GM23338 (cell line): ENCODE results near the gene RASSF1. TPM values are rescaled to one million over a fixed set of nuclear protein-coding genes. Genes with fewer than 3 reads are reported as not detected.

ENCODE experiments used
- ATAC-seq: fragments of 200-7000 bp; cut with Tn5 transposase; 3 replicates; pipeline ENCODE4 v1.9.1; 2020
- DNase-seq: peaks from one replicate; pipeline ENCODE4 v3.0.0-alpha.2; 2015; ENCODE audit warnings: low spot score
- H2AFZ ChIP-seq: fragments of 200-600 bp; sonication (generic); 2 replicates; pipeline ENCODE4 v1.8.0; 2016; ENCODE audit warnings: antibody characterized with exemption, mild to moderate bottlenecking, moderate library complexity
- H3F3A ChIP-seq: fragments of 200-600 bp; sonication (generic); replicated peaks from 2 replicates; pipeline ENCODE4 v1.8.0; 2017; ENCODE audit warnings: antibody characterized with exemption, mixed run types, low read depth
- H3K27ac ChIP-seq: fragments of 200-600 bp; sonication (generic); 2 replicates; pipeline ENCODE4 v1.6.1; 2016; ENCODE audit warnings: low read depth
- H3K27me3 ChIP-seq: fragments of 200-600 bp; sonication (generic); 2 replicates; pipeline ENCODE4 v1.8.0; 2016; ENCODE audit warnings: mild to moderate bottlenecking, mixed run types, moderate library complexity; ENCODE audit not compliant: insufficient read depth
- H3K36me3 ChIP-seq: fragments of 200-600 bp; sonication (generic); 2 replicates; pipeline ENCODE4 v1.8.0; 2016; ENCODE audit warnings: mild to moderate bottlenecking; ENCODE audit not compliant: insufficient read depth
- H3K4me1 ChIP-seq: fragments of 200-600 bp; sonication (generic); 2 replicates; pipeline ENCODE4 v1.8.0; 2016; ENCODE audit warnings: mild to moderate bottlenecking, moderate library complexity; ENCODE audit not compliant: insufficient read depth
- H3K4me2 ChIP-seq: fragments of 200-600 bp; sonication (generic); 2 replicates; pipeline ENCODE4 v1.7.1; 2017; ENCODE audit warnings: mixed run types
- H3K4me3 ChIP-seq: fragments of 200-600 bp; sonication (generic); 2 replicates; pipeline ENCODE4 v1.6.1; 2016; ENCODE audit warnings: mixed run types
- H3K79me2 ChIP-seq: fragments of 200-600 bp; sonication (generic); replicated peaks from 2 replicates; pipeline ENCODE4 v1.8.0; 2017; ENCODE audit warnings: mild to moderate bottlenecking; ENCODE audit not compliant: insufficient read depth
- H3K9me2 ChIP-seq: fragments of 200-600 bp; sonication (generic); 2 replicates; pipeline ENCODE4 v1.8.0; 2017; ENCODE audit not compliant: insufficient read depth
- H4K20me1 ChIP-seq: fragments of 200-600 bp; sonication (generic); replicated peaks from 2 replicates; pipeline ENCODE4 v1.8.0; 2017; ENCODE audit warnings: mild to moderate bottlenecking; ENCODE audit not compliant: insufficient read depth
- H3K27ac Mint-ChIP-seq: 2 replicates; pipeline ENCODE4 v1.8.0; 2020; ENCODE audit warnings: inconsistent platforms, mild to moderate bottlenecking, moderate library complexity, mixed read lengths
- H3K27me3 Mint-ChIP-seq: 3 replicates; pipeline ENCODE4 v1.8.0; 2022; ENCODE audit warnings: low read depth, mild to moderate bottlenecking, moderate library complexity, mixed read lengths, inconsistent platforms; ENCODE audit not compliant: insufficient read depth, poor library complexity
- H3K36me3 Mint-ChIP-seq: 3 replicates; pipeline ENCODE4 v1.8.0; 2021; ENCODE audit warnings: low read depth, mild to moderate bottlenecking, inconsistent platforms, moderate library complexity, mixed read lengths
- H3K4me1 Mint-ChIP-seq: 3 replicates; pipeline ENCODE4 v1.8.0; 2020; ENCODE audit warnings: mild to moderate bottlenecking, inconsistent platforms, mixed read lengths
- H3K4me3 Mint-ChIP-seq: 3 replicates; pipeline ENCODE4 v1.8.0; 2021; ENCODE audit warnings: moderate library complexity, mild to moderate bottlenecking, inconsistent platforms, mixed read lengths
- H3K9me3 Mint-ChIP-seq: 3 replicates; pipeline ENCODE4 v1.8.0; 2020; ENCODE audit warnings: moderate library complexity, mild to moderate bottlenecking, inconsistent platforms, mixed read lengths
- CREB1 ChIP-seq: fragments of 250-450 bp; sonication (Bioruptor Pico); IDR thresholded peaks from 2 replicates; pipeline ENCODE4 v1.5.0; 2020; ENCODE audit warnings: low read depth, mild to moderate bottlenecking, moderate library complexity
- EZH2 ChIP-seq: fragments of 200-600 bp; sonication (generic); IDR thresholded peaks from one replicate; pipeline ENCODE4 v1.8.0; 2017; ENCODE audit warnings: antibody characterized with exemption, mild to moderate bottlenecking, low read depth; ENCODE audit not compliant: unreplicated experiment
- EZH2phosphoT487 ChIP-seq: fragments of 200-600 bp; sonication (generic); IDR thresholded peaks from one replicate; pipeline ENCODE4 v1.8.1; 2018; ENCODE audit warnings: antibody characterized with exemption; ENCODE audit not compliant: unreplicated experiment
- JUNB ChIP-seq: IDR thresholded peaks from one replicate; pipeline ENCODE4 v1.6.1; 2016; ENCODE audit warnings: antibody characterized with exemption; ENCODE audit not compliant: unreplicated experiment
- NANOG ChIP-seq: IDR thresholded peaks from 2 replicates; pipeline ENCODE4 v1.6.1; 2016; ENCODE audit warnings: antibody characterized with exemption, borderline replicate concordance
- POLR2AphosphoS5 ChIP-seq: IDR thresholded peaks from 2 replicates; pipeline ENCODE4 v1.6.1; 2016; ENCODE audit warnings: antibody characterized with exemption, low read depth
- STAT1 ChIP-seq: IDR thresholded peaks from one replicate; pipeline ENCODE4 v1.6.1; 2016; ENCODE audit warnings: antibody characterized with exemption; ENCODE audit not compliant: unreplicated experiment
- ZNF114 ChIP-seq: fragments of 250-450 bp; sonication (Bioruptor Pico); IDR thresholded peaks from 2 replicates; pipeline ENCODE4 v1.5.0; 2020; ENCODE audit warnings: mild to moderate bottlenecking, moderate library complexity
- ZNF331 ChIP-seq: fragments of 250-450 bp; sonication (Bioruptor Pico); IDR thresholded peaks from 2 replicates; pipeline ENCODE4 v1.5.0; 2020; ENCODE audit warnings: low read depth, mild to moderate bottlenecking, moderate library complexity
- polyA plus RNA-seq: library from polyadenylated mRNA; unstranded; fragments of >200 nt; fragmentation: Nextera tagmentation; extraction: Ambion mirVana; gene quantifications from 2 replicates; pipeline ENCODE4 v1.2.1, GENCODE V29; 2016
- total RNA-seq: library from RNA; depleted of rRNA; stranded (reverse); fragments of >200 nt; shearing (Covaris generic); gene quantifications from 2 replicates; pipeline ENCODE4 v1.2.3, GENCODE V29; 2014
- TF ChIP-seq, protein P1 (sequence below), 2 experiments: fragments of 200-600 bp in 1 of 2; sonication (generic) in 1 of 2; conservative IDR thresholded peaks; 2 replicates each; pipeline versions ENCODE4 v1.5.1 to v1.6.1; 2016 to 2017; ENCODE audit warnings: antibody characterized with exemption in 2 of 2, low read depth in 2 of 2, mild to moderate bottlenecking in 2 of 2, moderate library complexity in 1 of 2
- TF ChIP-seq, protein P2 (sequence below): IDR thresholded peaks from one replicate; pipeline ENCODE4 v1.6.1; 2018; ENCODE audit warnings: antibody characterized with exemption; ENCODE audit not compliant: unreplicated experiment
- TF ChIP-seq, protein P3 (sequence below): fragments of 250-450 bp; sonication (Bioruptor Pico); IDR thresholded peaks from 2 replicates; pipeline ENCODE4 v1.5.0; 2020; ENCODE audit warnings: mild to moderate bottlenecking, moderate library complexity
- TF ChIP-seq, protein P4 (sequence below): IDR thresholded peaks from 2 replicates; pipeline ENCODE4 v1.6.1; 2016; ENCODE audit warnings: antibody characterized with exemption

Gene RASSF1
- total and polyA plus RNA-seq, 2 experiments from 2014 or later, result 9.6 to 15.7 TPM

DNA sequence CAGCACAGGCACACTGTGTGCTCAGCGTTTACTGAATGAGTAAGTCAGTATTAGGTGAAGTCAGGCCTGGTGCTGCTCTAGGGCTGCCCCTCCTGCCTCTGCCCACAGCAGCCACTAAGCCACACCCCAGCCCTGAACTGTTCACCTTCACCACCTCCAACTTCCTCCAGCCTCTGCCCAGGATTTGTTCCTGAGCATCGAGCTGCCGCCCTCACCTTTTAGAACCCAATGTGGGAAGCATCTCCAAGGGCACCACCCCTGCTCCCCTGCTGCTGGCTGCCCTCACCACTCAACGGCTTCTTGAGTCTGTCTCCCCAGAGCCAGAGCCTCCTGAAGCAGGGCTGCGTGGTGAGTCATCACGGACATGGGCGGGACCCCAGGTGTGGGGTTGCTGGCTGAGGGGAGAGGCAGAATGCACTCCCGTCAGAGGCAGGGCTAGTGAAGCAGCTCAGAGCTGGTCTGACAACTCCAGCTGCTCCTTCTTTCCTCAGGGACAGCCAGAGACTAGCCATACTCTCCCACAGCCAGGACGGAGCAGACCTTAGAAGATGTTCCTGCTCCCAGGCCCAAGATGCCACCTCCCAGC is 23.9 kb downstream of the RASSF1 start:
- H2AFZ ChIP-seq, result no peak overlapping the region
- no peaks in the 10 kb centered on the region for H3K27me3 ChIP-seq
- TF ChIP-seq JUNB, result no peak
- no peak for TF ChIP-seq POLR2AphosphoS5
- TF ChIP-seq CREB1 (CRISPR knock-in tag), result no peak
- no peak for TF ChIP-seq ZNF114
- TF ChIP-seq, protein P1, sequence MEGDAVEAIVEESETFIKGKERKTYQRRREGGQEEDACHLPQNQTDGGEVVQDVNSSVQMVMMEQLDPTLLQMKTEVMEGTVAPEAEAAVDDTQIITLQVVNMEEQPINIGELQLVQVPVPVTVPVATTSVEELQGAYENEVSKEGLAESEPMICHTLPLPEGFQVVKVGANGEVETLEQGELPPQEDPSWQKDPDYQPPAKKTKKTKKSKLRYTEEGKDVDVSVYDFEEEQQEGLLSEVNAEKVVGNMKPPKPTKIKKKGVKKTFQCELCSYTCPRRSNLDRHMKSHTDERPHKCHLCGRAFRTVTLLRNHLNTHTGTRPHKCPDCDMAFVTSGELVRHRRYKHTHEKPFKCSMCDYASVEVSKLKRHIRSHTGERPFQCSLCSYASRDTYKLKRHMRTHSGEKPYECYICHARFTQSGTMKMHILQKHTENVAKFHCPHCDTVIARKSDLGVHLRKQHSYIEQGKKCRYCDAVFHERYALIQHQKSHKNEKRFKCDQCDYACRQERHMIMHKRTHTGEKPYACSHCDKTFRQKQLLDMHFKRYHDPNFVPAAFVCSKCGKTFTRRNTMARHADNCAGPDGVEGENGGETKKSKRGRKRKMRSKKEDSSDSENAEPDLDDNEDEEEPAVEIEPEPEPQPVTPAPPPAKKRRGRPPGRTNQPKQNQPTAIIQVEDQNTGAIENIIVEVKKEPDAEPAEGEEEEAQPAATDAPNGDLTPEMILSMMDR (conservative IDR thresholded peaks at IDR 0.05; ENCODE audit: low read depth in 2 of 2), result no peak
- TF ChIP-seq, protein P2, sequence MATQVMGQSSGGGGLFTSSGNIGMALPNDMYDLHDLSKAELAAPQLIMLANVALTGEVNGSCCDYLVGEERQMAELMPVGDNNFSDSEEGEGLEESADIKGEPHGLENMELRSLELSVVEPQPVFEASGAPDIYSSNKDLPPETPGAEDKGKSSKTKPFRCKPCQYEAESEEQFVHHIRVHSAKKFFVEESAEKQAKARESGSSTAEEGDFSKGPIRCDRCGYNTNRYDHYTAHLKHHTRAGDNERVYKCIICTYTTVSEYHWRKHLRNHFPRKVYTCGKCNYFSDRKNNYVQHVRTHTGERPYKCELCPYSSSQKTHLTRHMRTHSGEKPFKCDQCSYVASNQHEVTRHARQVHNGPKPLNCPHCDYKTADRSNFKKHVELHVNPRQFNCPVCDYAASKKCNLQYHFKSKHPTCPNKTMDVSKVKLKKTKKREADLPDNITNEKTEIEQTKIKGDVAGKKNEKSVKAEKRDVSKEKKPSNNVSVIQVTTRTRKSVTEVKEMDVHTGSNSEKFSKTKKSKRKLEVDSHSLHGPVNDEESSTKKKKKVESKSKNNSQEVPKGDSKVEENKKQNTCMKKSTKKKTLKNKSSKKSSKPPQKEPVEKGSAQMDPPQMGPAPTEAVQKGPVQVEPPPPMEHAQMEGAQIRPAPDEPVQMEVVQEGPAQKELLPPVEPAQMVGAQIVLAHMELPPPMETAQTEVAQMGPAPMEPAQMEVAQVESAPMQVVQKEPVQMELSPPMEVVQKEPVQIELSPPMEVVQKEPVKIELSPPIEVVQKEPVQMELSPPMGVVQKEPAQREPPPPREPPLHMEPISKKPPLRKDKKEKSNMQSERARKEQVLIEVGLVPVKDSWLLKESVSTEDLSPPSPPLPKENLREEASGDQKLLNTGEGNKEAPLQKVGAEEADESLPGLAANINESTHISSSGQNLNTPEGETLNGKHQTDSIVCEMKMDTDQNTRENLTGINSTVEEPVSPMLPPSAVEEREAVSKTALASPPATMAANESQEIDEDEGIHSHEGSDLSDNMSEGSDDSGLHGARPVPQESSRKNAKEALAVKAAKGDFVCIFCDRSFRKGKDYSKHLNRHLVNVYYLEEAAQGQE, result no peak
- TF ChIP-seq, protein P3, sequence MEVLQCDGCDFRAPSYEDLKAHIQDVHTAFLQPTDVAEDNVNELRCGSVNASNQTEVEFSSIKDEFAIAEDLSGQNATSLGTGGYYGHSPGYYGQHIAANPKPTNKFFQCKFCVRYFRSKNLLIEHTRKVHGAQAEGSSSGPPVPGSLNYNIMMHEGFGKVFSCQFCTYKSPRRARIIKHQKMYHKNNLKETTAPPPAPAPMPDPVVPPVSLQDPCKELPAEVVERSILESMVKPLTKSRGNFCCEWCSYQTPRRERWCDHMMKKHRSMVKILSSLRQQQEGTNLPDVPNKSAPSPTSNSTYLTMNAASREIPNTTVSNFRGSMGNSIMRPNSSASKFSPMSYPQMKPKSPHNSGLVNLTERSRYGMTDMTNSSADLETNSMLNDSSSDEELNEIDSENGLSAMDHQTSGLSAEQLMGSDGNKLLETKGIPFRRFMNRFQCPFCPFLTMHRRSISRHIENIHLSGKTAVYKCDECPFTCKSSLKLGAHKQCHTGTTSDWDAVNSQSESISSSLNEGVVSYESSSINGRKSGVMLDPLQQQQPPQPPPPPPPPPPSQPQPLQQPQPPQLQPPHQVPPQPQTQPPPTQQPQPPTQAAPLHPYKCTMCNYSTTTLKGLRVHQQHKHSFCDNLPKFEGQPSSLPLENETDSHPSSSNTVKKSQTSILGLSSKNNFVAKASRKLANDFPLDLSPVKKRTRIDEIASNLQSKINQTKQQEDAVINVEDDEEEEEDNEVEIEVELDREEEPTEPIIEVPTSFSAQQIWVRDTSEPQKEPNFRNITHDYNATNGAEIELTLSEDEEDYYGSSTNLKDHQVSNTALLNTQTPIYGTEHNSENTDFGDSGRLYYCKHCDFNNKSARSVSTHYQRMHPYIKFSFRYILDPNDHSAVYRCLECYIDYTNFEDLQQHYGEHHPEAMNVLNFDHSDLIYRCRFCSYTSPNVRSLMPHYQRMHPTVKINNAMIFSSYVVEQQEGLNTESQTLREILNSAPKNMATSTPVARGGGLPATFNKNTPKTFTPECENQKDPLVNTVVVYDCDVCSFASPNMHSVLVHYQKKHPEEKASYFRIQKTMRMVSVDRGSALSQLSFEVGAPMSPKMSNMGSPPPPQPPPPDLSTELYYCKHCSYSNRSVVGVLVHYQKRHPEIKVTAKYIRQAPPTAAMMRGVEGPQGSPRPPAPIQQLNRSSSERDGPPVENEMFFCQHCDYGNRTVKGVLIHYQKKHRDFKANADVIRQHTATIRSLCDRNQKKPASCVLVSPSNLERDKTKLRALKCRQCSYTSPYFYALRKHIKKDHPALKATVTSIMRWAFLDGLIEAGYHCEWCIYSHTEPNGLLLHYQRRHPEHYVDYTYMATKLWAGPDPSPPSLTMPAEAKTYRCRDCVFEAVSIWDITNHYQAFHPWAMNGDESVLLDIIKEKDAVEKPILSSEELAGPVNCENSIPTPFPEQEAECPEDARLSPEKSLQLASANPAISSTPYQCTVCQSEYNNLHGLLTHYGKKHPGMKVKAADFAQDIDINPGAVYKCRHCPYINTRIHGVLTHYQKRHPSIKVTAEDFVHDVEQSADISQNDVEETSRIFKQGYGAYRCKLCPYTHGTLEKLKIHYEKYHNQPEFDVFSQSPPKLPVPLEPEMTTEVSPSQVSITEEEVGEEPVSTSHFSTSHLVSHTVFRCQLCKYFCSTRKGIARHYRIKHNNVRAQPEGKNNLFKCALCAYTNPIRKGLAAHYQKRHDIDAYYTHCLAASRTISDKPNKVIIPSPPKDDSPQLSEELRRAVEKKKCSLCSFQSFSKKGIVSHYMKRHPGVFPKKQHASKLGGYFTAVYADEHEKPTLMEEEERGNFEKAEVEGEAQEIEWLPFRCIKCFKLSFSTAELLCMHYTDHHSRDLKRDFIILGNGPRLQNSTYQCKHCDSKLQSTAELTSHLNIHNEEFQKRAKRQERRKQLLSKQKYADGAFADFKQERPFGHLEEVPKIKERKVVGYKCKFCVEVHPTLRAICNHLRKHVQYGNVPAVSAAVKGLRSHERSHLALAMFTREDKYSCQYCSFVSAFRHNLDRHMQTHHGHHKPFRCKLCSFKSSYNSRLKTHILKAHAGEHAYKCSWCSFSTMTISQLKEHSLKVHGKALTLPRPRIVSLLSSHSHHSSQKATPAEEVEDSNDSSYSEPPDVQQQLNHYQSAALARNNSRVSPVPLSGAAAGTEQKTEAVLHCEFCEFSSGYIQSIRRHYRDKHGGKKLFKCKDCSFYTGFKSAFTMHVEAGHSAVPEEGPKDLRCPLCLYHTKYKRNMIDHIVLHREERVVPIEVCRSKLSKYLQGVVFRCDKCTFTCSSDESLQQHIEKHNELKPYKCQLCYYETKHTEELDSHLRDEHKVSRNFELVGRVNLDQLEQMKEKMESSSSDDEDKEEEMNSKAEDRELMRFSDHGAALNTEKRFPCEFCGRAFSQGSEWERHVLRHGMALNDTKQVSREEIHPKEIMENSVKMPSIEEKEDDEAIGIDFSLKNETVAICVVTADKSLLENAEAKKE (CRISPR knock-in tag), result no peak
- TF ChIP-seq EZH2phosphoT487, result no peak
- no peak for TF ChIP-seq NANOG
- no peak for TF ChIP-seq ZNF331 (CRISPR knock-in tag)
- TF ChIP-seq STAT1, result no peak
- no peak for TF ChIP-seq EZH2
- TF ChIP-seq, protein P4, sequence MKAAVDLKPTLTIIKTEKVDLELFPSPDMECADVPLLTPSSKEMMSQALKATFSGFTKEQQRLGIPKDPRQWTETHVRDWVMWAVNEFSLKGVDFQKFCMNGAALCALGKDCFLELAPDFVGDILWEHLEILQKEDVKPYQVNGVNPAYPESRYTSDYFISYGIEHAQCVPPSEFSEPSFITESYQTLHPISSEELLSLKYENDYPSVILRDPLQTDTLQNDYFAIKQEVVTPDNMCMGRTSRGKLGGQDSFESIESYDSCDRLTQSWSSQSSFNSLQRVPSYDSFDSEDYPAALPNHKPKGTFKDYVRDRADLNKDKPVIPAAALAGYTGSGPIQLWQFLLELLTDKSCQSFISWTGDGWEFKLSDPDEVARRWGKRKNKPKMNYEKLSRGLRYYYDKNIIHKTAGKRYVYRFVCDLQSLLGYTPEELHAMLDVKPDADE, result no peak
- H4K20me1 ChIP-seq, result peaks cover 5% of the 10 kb centered on the region; the same call in 1 of the 2 replicates
- Mint-ChIP-seq H3K27ac (no peak overlapping the region; the same call in 1 of the 2 replicates), H3K36me3 (peaks cover 65% of the 10 kb centered on the region), H3K4me3 (no peak overlapping the region), H3K27me3 (peaks cover 5% of the 10 kb centered on the region), H3K4me1 (peaks cover 20% of the 10 kb centered on the region), H3K9me3 (peaks cover 16% of the 10 kb centered on the region)
- peaks cover 6% of the 10 kb centered on the region; the same call in 1 of the 2 replicates for H3K4me1 ChIP-seq
- no peak overlapping the region for H3K4me2 ChIP-seq
- H3K27ac ChIP-seq, result no peak overlapping the region
- no peak for DNase-seq
- no peak overlapping the region for H3K4me3 ChIP-seq
- peaks cover 8% of the 10 kb centered on the region for H3K36me3 ChIP-seq
- peaks cover 10% of the 10 kb centered on the region; the same call in 1 of the 2 replicates for H3F3A ChIP-seq
- H3K9me2 ChIP-seq, result no peaks in the 10 kb centered on the region
- H3K79me2 ChIP-seq, result peaks cover 26% of the 10 kb centered on the region
- no peak for ATAC-seq
